Measurements from ENCODE around the gene CHST14.

The CHST14 gene

GRCh38 chr15:40486066-40486770 lies 15.4 kb downstream of the CHST14 start:
- H3K27ac ChIP-seq = no peak overlapping the region
- TF ChIP-seq ZFX (IDR thresholded peaks at IDR 0.05; ENCODE audit: borderline replicate concordance) = no peak
- TF ChIP-seq CTCF (IDR thresholded peaks at IDR 0.05) = no peak

- TF ChIP-seq ZFX (IDR thresholded peaks at IDR 0.05; ENCODE audit: borderline replicate concordance) (no peak), CTCF (IDR thresholded peaks at IDR 0.05) (no peak)
- no peak overlapping the region for H3K27ac ChIP-seq
These were observed 17.3 kb downstream of the CHST14 start for GRCh38 chr15:40487816-40488682.

GRCh38 chr15:40489274-40490175 lies 18.7 kb downstream of the CHST14 start:
- no peak for TF ChIP-seq CTCF (IDR thresholded peaks at IDR 0.05)
- no peak for TF ChIP-seq ZFX (IDR thresholded peaks at IDR 0.05; ENCODE audit: borderline replicate concordance)
- H3K27ac ChIP-seq = peak overlapping the region; percentile 75

GRCh38 chr15:40493089-40493840 lies 22.5 kb downstream of the CHST14 start:
- H3K27ac ChIP-seq = no peak overlapping the region
- TF ChIP-seq ZFX (IDR thresholded peaks at IDR 0.05; ENCODE audit: borderline replicate concordance) = no peak
- no peak for TF ChIP-seq CTCF (IDR thresholded peaks at IDR 0.05)

GRCh38 chr15:40495516-40495915 lies 24.7 kb downstream of the CHST14 start:
- no peak for TF ChIP-seq CTCF (IDR thresholded peaks at IDR 0.05)
- no peak for TF ChIP-seq ZFX (IDR thresholded peaks at IDR 0.05; ENCODE audit: borderline replicate concordance)
- H3K27ac ChIP-seq = no peak overlapping the region

- H3K27ac ChIP-seq = no peak overlapping the region
- no peak for TF ChIP-seq ZFX (IDR thresholded peaks at IDR 0.05; ENCODE audit: borderline replicate concordance)
- TF ChIP-seq CTCF (IDR thresholded peaks at IDR 0.05) = no peak
These were observed 27.6 kb downstream of the CHST14 start for GRCh38 chr15:40498418-40498817.

Measured in 22Rv1 (cell line).